K562 (cell line): ENCODE data around the gene IL27RA. TPM values are rescaled to one million over a fixed set of nuclear protein-coding genes. Genes with fewer than 3 reads are reported as not detected.
"Not testable (repeated sequence)": the region's sequence is repeated elsewhere in the genome, so short reads cannot be mapped to it uniquely, and the experiment has no call there.

Experiments
- ATAC-seq: fragments of 200-7000 bp; cut with Tn5 transposase; 3 replicates; pipeline ENCODE4 v1.9.1; 2020; ENCODE audit warnings: moderate library complexity
- BruUV-seq: library from RNA; stranded (reverse); fragments of 400-500 nt; replicated peaks from 2 replicates; lab custom pipeline; 2021; lab: Mats Ljungman, UMichigan
- CTCF ChIA-PET: fragments of 300-600 bp; formaldehyde crosslinking; extraction: SDS; loops from one replicate; lab custom pipeline; 2021; ENCODE audit warnings: low intra/inter-chr PET ratio; lab: Yijun Ruan, JAX
- POLR2A ChIA-PET: fragments of 300-600, 350-650 bp; sonication (Branson Sonifier 250); formaldehyde crosslinking; extraction: SDS; loops from one replicate; lab custom pipeline; 2021; ENCODE audit warnings: antibody characterized with exemption, inconsistent platforms; lab: Yijun Ruan, JAX
- DNase-seq, 4 experiments: peaks; one replicate each; pipeline versions ENCODE4 v3.0.0 to v3.0.0-alpha.2; 2011 to 2018; ENCODE audit warnings: low spot score in 3 of 4, mixed read lengths in 3 of 4; ENCODE audit errors: extremely low read depth in 1 of 4
- FAIRE-seq: peaks from 2 replicates; lab custom pipeline; 2011; peaks lifted over from hg19 to GRCh38; lab: Jason Lieb, UNC
- H2AFZ ChIP-seq: 2 replicates; pipeline ENCODE4 v1.6.0; 2011; ENCODE audit warnings: low read depth, low read length, control low read depth, inconsistent platforms
- H3K27ac ChIP-seq: fragments of 200-600 bp; 3 replicates; pipeline ENCODE4 v1.8.0; 2011; ENCODE audit warnings: low read depth, mild to moderate bottlenecking, control low read depth, inconsistent platforms, low read length, moderate library complexity, mixed read lengths; ENCODE audit errors: extremely low read depth
- H3K27me3 ChIP-seq, 2 experiments: fragments of 300-600 bp in 1 of 2; 2 replicates in 1 of 2; 3 replicates in 1 of 2; pipeline versions ENCODE4 v1.6.0 to v1.8.0; 2011; ENCODE audit warnings: inconsistent platforms in 2 of 2, low read length in 2 of 2, mild to moderate bottlenecking in 1 of 2, mixed read lengths in 1 of 2, moderate library complexity in 1 of 2; ENCODE audit not compliant: control insufficient read depth in 2 of 2, insufficient read depth in 2 of 2
- H3K36me3 ChIP-seq: fragments of 300-600 bp; 3 replicates; pipeline ENCODE4 v1.8.0; 2011; ENCODE audit warnings: mild to moderate bottlenecking, low read length, inconsistent platforms; ENCODE audit not compliant: control insufficient read depth, insufficient read depth
- H3K4me1 ChIP-seq, 2 experiments: fragments of 200-600 bp in 1 of 2; replicated peaks in 1 of 2; 2 replicates in 1 of 2; 3 replicates in 1 of 2; pipeline versions ENCODE4 v1.5.1 to v1.8.0; 2011; ENCODE audit warnings: inconsistent platforms in 2 of 2, low read length in 2 of 2, mild to moderate bottlenecking in 1 of 2, mixed read lengths in 1 of 2, moderate library complexity in 1 of 2; ENCODE audit not compliant: control insufficient read depth in 2 of 2, insufficient read depth in 2 of 2
- H3K4me2 ChIP-seq: 2 replicates; pipeline ENCODE4 v1.6.1; 2011; ENCODE audit warnings: low read length, control low read depth, inconsistent platforms, mixed read lengths; ENCODE audit not compliant: insufficient read depth
- H3K4me3 ChIP-seq: fragments of 200-600 bp; sonication (generic), shearing (Covaris generic); 2 replicates; pipeline ENCODE4 v1.5.1; 2016; ENCODE audit warnings: control low read depth, inconsistent platforms
- H3K79me2 ChIP-seq: fragments of 200-600 bp; 3 replicates; pipeline ENCODE4 v1.8.0; 2011; ENCODE audit warnings: low read length, inconsistent platforms; ENCODE audit not compliant: control insufficient read depth, insufficient read depth
- H3K9ac ChIP-seq, 2 experiments: 2 replicates each; pipeline versions ENCODE4 v1.6.0 to v1.6.1; 2011; ENCODE audit warnings: low read depth in 2 of 2, low read length in 2 of 2, control low read depth in 1 of 2, inconsistent platforms in 1 of 2, mild to moderate bottlenecking in 1 of 2, mixed read lengths in 1 of 2; ENCODE audit not compliant: insufficient read depth in 1 of 2
- H3K9me1 ChIP-seq: one replicate; pipeline ENCODE4 v1.6.0; 2011; ENCODE audit warnings: inconsistent platforms, mild to moderate bottlenecking, low read length, moderate library complexity; ENCODE audit not compliant: control insufficient read depth, insufficient read depth
- H3K9me3 ChIP-seq: replicated peaks from 2 replicates; pipeline ENCODE4 v1.5.1; 2011; ENCODE audit warnings: low read depth, low read length, inconsistent platforms; ENCODE audit not compliant: control insufficient read depth, insufficient read depth
- H4K20me1 ChIP-seq: replicated peaks from 2 replicates; pipeline ENCODE4 v1.6.1; 2011; ENCODE audit warnings: low read length, inconsistent platforms, mixed read lengths; ENCODE audit not compliant: control insufficient read depth, insufficient read depth
- KDM1A ChIP-seq, 2 experiments: fragments of 450-650 bp; IDR thresholded peaks; 2 replicates each; pipeline ENCODE4 v1.6.1; 2016; ENCODE audit warnings: mild to moderate bottlenecking in 2 of 2
- RBM25 ChIP-seq: fragments of 200-400 bp; formaldehyde crosslinking; IDR thresholded peaks from 2 replicates; pipeline ENCODE4 v1.6.1; 2018; ENCODE audit warnings: low read length, low read depth, moderate library complexity; ENCODE audit not compliant: severe bottlenecking
- ZNF121 ChIP-seq: sonication (generic); formaldehyde crosslinking; conservative IDR thresholded peaks from 2 replicates; pipeline ENCODE4 v1.8.0; 2022; ENCODE audit warnings: missing genetic modification reagents
- WGBS: fragments of 100-300 bp; shearing (Covaris generic); methylation state at CpG from one replicate; pipeline ENCODE4 v1.1.6; 2016; ENCODE audit warnings: low coverage, mixed read lengths; ENCODE audit not compliant: insufficient coverage; ENCODE audit errors: missing lambda C conversion rate; 5-methylcytosine and 5-hydroxymethylcytosine counted together
- in situ Hi-C: fragments of 300-500 bp; cut with MboI; formaldehyde crosslinking; loops from 4 replicates; pipeline ENCODE4 v1.15.0; 2018; ENCODE audit warnings: inconsistent platforms, mixed read lengths
- intact Hi-C: fragments of 100-400 bp; cut with micrococcal nuclease; formaldehyde crosslinking; loops from 2 replicates; pipeline ENCODE4 v1.14.2; 2022
- polyA plus RNA-seq, 8 experiments: library from polyadenylated mRNA; depleted of rRNA in 4 of 8; stranded (reverse) in 5 of 8; unstranded in 3 of 8; fragments of >200 nt; fragmentation: Nextera tagmentation in 2 of 8; fragmentation: Illumina TruSeq in 1 of 8; extraction: Ambion mirVana in 2 of 8; extraction: Trizol in 1 of 8; gene quantifications; 2 replicates each; pipeline versions ENCODE4 v1.2.1 to v1.2.3, GENCODE V29; 2011 to 2014; ENCODE audit warnings: inconsistent platforms in 1 of 8, missing spikeins in 1 of 8
- total RNA-seq, 7 experiments: library from RNA; depleted of rRNA in 6 of 7; stranded (reverse); fragments of >200 nt in 6 of 7; fragmentation: Illumina TruSeq in 2 of 7; extraction: Trizol in 2 of 7; gene quantifications; 2 replicates each; pipeline versions ENCODE4 v1.2.1 to v1.2.3, GENCODE V29; 2011 to 2021; ENCODE audit warnings: low replicate concordance in 1 of 7
- TF ChIP-seq, protein P1 (sequence below): sonication (generic); formaldehyde crosslinking; IDR thresholded peaks from 2 replicates; pipeline ENCODE4 v1.8.1; 2023; ENCODE audit warnings: mild to moderate bottlenecking, missing genetic modification reagents

IL27RA gene
- total and polyA plus RNA-seq, 9 of the 15 experiments (the other 6 are each of a cell fraction or from before 2014, with no cell fraction given) = 1.9 to 15.9 (median 12.0) TPM

- H2AFZ ChIP-seq, H3K4me2 ChIP-seq, H3K27me3 ChIP-seq, H3K4me3 ChIP-seq, H3K36me3 ChIP-seq, in situ Hi-C loops, H3K9me1 ChIP-seq, H3K9ac ChIP-seq, H3K27ac ChIP-seq, DNase-seq, H3K9me3 ChIP-seq, FAIRE-seq, ATAC-seq, intact Hi-C loops, CTCF ChIA-PET, BruUV-seq, H4K20me1 ChIP-seq, H3K79me2 ChIP-seq: not testable (repeated sequence)
- WGBS = 74% methylated on average over 5 of the region's 5 CpGs
- TF ChIP-seq ZNF121 (CRISPR knock-in tag) = peak; percentile 88
- TF ChIP-seq, protein P1, sequence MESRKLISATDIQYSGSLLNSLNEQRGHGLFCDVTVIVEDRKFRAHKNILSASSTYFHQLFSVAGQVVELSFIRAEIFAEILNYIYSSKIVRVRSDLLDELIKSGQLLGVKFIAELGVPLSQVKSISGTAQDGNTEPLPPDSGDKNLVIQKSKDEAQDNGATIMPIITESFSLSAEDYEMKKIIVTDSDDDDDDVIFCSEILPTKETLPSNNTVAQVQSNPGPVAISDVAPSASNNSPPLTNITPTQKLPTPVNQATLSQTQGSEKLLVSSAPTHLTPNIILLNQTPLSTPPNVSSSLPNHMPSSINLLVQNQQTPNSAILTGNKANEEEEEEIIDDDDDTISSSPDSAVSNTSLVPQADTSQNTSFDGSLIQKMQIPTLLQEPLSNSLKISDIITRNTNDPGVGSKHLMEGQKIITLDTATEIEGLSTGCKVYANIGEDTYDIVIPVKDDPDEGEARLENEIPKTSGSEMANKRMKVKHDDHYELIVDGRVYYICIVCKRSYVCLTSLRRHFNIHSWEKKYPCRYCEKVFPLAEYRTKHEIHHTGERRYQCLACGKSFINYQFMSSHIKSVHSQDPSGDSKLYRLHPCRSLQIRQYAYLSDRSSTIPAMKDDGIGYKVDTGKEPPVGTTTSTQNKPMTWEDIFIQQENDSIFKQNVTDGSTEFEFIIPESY (CRISPR knock-in tag) = peak; percentile 43; the same call in 1 of the 2 replicates
- peak; percentile 12 for TF ChIP-seq RBM25
- 0 out of 4 replicates have a peak, but pooled peaks of 1 of the 2 experiments have one; percentile 9 for TF ChIP-seq KDM1A (IDR thresholded peaks at IDR 0.05)
- POLR2A ChIA-PET = interaction anchor here (0.8 to 2.0 kb wide), 2 partner anchors 20 to 1127 kb away, joined by 4 to 8 read pairs; no protein-coding TSS in a partner anchor
- H3K4me1 ChIP-seq = peaks cover 25 to 45% of the 10 kb centered on the region in 2 experiments
Observed at GRCh38 chr19:14026652-14027192, 4.8 kb upstream of the IL27RA start.
